GM13977 (cell line): ENCODE measurements around the gene SOD2.
"Not testable (repeated sequence)": the region's sequence is repeated elsewhere in the genome, so short reads cannot be mapped to it uniquely, and the experiment has no call there.

Source experiments
- DNase-seq: peaks from one replicate; pipeline ENCODE4 v3.0.0; 2012; ENCODE audit warnings: low spot score
- in situ Hi-C: fragments of 300-500 bp; cut with MboI; formaldehyde crosslinking; loops from one replicate; pipeline ENCODE4 v1.12.0; 2022; ENCODE audit warnings: low sequenced_read_pairs, low pct_unique_long_range_greater_than_20kb, mixed read lengths, inconsistent platforms; ENCODE audit not compliant: unreplicated experiment
- TF ChIP-seq, protein P1 (sequence below): IDR thresholded peaks from 2 replicates; pipeline ENCODE4 v1.5.1; 2012; ENCODE audit warnings: mild to moderate bottlenecking, control low read depth; ENCODE audit not compliant: insufficient read depth; ENCODE audit errors: extremely low read depth, missing control alignments

The SOD2 gene

GRCh38 chr6:159681191-159681880, 11.7 kb downstream of the SOD2 start:
- in situ Hi-C loops = no loop called here
- no peak for DNase-seq
- TF ChIP-seq, protein P1, sequence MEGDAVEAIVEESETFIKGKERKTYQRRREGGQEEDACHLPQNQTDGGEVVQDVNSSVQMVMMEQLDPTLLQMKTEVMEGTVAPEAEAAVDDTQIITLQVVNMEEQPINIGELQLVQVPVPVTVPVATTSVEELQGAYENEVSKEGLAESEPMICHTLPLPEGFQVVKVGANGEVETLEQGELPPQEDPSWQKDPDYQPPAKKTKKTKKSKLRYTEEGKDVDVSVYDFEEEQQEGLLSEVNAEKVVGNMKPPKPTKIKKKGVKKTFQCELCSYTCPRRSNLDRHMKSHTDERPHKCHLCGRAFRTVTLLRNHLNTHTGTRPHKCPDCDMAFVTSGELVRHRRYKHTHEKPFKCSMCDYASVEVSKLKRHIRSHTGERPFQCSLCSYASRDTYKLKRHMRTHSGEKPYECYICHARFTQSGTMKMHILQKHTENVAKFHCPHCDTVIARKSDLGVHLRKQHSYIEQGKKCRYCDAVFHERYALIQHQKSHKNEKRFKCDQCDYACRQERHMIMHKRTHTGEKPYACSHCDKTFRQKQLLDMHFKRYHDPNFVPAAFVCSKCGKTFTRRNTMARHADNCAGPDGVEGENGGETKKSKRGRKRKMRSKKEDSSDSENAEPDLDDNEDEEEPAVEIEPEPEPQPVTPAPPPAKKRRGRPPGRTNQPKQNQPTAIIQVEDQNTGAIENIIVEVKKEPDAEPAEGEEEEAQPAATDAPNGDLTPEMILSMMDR = no peak

DNA sequence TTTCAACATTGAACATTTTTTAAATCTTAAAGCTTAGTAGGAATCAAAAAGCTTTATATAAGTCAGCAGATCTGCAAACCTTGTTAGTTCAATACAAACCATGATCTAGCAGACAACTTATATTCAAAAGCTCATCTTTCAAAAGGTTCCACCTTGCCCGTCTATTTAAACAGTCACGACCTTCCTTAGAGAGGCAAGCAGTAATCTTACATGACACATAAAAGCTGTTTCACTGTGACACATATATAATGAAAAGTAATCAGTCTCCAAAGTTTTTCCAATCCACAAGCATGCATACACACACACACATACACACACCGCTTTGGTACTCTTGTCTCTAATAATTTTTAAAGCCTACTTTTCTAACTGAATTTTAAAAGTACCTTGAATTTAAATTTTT, 12.9 kb downstream of the SOD2 start:
- TF ChIP-seq, protein P1 = no peak
- DNase-seq = no peak
- in situ Hi-C loops = no loop called here

- TF ChIP-seq, protein P1 = no peak
- in situ Hi-C loops = no loop called here
- DNase-seq = no peak
Observed at GRCh38 chr6:159679091-159680077, 13.7 kb downstream of the SOD2 start.

DNA sequence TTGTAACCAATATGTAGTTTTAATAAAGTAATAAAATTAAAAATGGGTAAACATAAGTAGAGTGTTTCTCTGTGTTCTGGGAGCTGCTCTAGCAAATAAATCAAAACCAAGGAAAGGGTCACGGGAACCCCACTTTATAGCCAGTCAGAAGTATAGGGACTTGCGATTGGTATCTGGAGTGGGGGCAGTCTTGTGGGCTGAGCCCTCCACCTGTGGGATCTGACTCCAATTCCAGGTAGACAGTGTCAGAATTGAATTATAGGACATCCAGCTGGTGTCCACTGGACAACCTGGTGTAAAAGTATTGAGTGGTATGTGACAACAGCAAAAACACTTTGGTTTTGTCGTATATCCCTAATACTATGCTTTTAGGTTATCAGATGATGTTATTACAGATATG, 14.5 kb downstream of the SOD2 start:
- DNase-seq = no peak
- in situ Hi-C loops = no loop called here
- TF ChIP-seq, protein P1 = no peak

DNA sequence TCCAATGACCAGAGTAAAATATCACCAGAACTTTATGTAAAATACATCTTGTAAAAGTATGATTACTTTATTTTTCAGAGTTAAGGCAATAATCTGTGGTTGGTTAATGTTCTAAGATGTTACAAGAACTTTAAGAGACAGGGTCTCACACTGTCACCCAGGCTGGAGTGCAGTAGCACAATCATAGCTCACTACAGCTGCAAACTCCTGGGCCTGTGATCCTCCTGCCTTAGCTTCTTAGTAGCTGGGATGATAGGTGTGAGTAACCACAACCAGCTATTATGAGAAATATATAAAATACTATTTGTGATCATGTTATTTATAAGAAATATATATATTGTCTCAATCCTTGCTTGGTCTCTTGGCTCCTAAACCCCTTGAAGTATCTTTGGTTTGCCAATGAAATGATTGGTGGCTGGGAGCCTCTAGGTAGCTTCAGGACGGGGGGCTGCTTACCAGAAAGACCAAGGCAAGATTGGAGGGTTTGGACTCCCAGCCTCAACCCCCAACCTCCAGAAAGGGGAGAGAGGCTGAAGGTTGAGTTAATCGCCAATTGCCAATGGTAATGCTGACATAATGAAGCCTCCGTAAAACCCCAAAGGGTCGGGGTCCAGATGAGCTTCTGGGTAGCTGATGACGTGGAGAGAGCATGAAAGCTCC, 15.4 kb downstream of the SOD2 start:
- TF ChIP-seq, protein P1 = no peak
- in situ Hi-C loops = no loop called here
- DNase-seq = no peak

DNA sequence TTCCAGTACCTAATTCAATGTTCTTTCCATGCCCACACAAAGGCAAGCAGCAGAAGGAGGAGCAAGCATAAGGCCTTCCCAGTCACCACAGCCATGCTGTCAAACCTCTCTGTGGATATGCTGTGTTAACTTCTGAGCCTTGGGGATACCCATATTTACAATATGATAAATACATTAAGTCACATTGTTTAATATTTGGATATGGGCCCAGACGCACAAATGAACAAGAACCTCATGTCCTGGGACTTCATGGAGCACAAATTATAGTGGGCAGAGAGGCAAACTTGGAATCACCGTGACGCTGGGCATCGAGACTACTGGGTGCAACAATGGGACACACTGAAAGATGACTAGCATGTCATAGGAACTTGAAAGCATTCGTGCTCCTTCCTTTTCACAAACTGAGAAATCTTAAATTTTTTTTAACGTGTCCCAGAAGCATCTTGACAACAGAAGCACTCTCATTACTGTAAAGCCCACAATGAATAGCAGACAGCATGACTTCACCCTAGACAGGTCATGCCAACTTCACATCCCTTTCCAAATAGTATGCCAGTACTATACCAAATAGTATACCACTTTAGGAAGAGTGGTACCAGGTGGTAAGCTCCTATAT, 16.0 kb downstream of the SOD2 start:
- TF ChIP-seq, protein P1 = no peak
- DNase-seq = no peak
- in situ Hi-C loops = no loop called here

GRCh38 chr6:159676236-159676635, 16.8 kb downstream of the SOD2 start:
- in situ Hi-C loops, DNase-seq: not testable (repeated sequence)
